GM19238 (cell line): Measurements from ENCODE around the gene TRIM2.

Experiments used
- DNase-seq: peaks from one replicate; pipeline ENCODE4 v3.0.0; 2011; ENCODE audit warnings: low spot score; ENCODE audit not compliant: insufficient read length

The TRIM2 gene

GRCh38 chr4:153275380-153276276 is 71.4 kb downstream of the TRIM2 start:
- DNase-seq = no peak

- no peak for DNase-seq
Measured at GRCh38 chr4:153276971-153277370, 72.7 kb downstream of the TRIM2 start.

- DNase-seq = no peak
Measured at GRCh38 chr4:153281476-153281875, 77.2 kb downstream of the TRIM2 start.

- DNase-seq = no peak
Measured at GRCh38 chr4:153282023-153282422, 77.8 kb downstream of the TRIM2 start.

- DNase-seq = no peak
Measured at GRCh38 chr4:153283260-153283659, 79.0 kb downstream of the TRIM2 start.

GRCh38 chr4:153290134-153290533 is 85.9 kb downstream of the TRIM2 start:
- no peak for DNase-seq

GRCh38 chr4:153291562-153291961 is 87.3 kb downstream of the TRIM2 start:
- no peak for DNase-seq

- no peak for DNase-seq
Measured at GRCh38 chr4:153292897-153293741, 88.9 kb downstream of the TRIM2 start.

GRCh38 chr4:153293742-153294057 is 89.5 kb downstream of the TRIM2 start:
- DNase-seq = no peak

- DNase-seq = no peak
Measured at GRCh38 chr4:153294631-153295030, 90.4 kb downstream of the TRIM2 start.

GRCh38 chr4:153295131-153295755 is 91.0 kb downstream of the TRIM2 start:
- DNase-seq = no peak

- no peak for DNase-seq
Measured at GRCh38 chr4:153296040-153296823, 92.0 kb downstream of the TRIM2 start.

- no peak for DNase-seq
Measured at GRCh38 chr4:153297116-153297515, 92.9 kb downstream of the TRIM2 start.

GRCh38 chr4:153310793-153311192 is 106.5 kb downstream of the TRIM2 start:
- DNase-seq = no peak

- no peak for DNase-seq
Measured at GRCh38 chr4:153314915-153315314, 110.7 kb downstream of the TRIM2 start.

GRCh38 chr4:153318696-153319320 is 114.6 kb downstream of the TRIM2 start:
- DNase-seq = peak; percentile 42

- DNase-seq = no peak
Measured at GRCh38 chr4:153322791-153323190, 118.5 kb downstream of the TRIM2 start.

- no peak for DNase-seq
Measured at GRCh38 chr4:153324046-153324445, 119.8 kb downstream of the TRIM2 start.

- DNase-seq = no peak
Measured at GRCh38 chr4:153325558-153325957, 121.3 kb downstream of the TRIM2 start.

- no peak for DNase-seq
Measured at GRCh38 chr4:153326513-153326912, 122.3 kb downstream of the TRIM2 start.

- no peak for DNase-seq
Measured at GRCh38 chr4:153327247-153327646, 123.0 kb downstream of the TRIM2 start.
